C4-2B (cell line): ENCODE results near the gene TAF3.

Experiments
- ZFX ChIP-seq: fragments of 450-650 bp; IDR thresholded peaks from 2 replicates; pipeline ENCODE4 v1.6.1; 2017
- TF ChIP-seq, protein P1 (sequence below): fragments of 450-650 bp; conservative IDR thresholded peaks from 2 replicates; pipeline ENCODE4 v1.5.1; 2017; ENCODE audit warnings: mild to moderate bottlenecking

DNA sequence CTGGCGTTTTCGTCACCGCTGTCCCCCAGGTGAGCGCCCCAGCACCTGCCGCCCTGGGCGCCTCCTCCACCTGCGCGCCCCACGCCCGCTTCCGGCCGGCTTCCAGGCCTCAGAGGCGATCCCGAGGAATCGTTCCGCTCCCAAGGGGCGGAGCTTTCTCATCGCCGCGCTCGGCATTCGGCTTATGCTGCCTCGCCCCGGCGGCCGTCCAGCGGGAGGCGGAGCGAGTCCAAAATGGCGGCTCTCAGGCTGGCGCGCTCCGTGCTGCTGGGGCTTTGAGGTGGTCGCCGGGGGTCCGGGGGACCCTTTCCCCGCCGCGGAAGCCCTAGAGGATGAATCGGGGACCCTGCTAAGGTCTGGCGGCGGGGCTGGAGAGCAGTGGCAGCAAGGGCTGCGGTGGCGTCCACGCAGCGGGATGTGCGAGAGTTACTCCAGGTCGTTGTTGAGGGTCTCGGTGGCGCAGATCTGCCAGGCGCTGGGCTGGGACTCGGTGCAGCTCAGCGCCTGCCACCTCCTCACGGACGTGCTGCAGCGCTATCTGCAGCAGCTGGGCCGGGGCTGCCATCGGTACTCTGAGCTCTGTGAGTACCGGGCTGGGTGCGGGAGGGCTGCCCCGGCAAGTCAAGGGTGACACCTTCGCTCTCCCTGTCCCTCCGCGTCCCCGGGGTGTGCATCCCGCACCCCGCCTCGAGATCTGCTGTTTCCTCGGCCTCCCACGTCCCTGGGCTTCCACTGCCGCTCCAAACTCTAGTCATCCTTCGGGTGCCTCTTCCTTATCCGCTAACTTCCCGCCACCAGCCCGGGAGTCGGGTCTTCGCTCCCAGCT is at the start of gene TAF3:
- TF ChIP-seq, protein P1, sequence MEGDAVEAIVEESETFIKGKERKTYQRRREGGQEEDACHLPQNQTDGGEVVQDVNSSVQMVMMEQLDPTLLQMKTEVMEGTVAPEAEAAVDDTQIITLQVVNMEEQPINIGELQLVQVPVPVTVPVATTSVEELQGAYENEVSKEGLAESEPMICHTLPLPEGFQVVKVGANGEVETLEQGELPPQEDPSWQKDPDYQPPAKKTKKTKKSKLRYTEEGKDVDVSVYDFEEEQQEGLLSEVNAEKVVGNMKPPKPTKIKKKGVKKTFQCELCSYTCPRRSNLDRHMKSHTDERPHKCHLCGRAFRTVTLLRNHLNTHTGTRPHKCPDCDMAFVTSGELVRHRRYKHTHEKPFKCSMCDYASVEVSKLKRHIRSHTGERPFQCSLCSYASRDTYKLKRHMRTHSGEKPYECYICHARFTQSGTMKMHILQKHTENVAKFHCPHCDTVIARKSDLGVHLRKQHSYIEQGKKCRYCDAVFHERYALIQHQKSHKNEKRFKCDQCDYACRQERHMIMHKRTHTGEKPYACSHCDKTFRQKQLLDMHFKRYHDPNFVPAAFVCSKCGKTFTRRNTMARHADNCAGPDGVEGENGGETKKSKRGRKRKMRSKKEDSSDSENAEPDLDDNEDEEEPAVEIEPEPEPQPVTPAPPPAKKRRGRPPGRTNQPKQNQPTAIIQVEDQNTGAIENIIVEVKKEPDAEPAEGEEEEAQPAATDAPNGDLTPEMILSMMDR = no peak
- TF ChIP-seq ZFX = no peak
